HG02798 (cell line): ENCODE results near the gene ATXN1L.
A peak's percentile ranks its signal among the peaks of the same experiment; 100 is the strongest.
"Not testable (repeated sequence)": the region's sequence is repeated elsewhere in the genome, so short reads cannot be mapped to it uniquely, and the experiment has no call there.

Experiments used
- ATAC-seq: cut with Tn5 transposase; IDR thresholded peaks from one replicate; pipeline ENCODE4 v1.9.1; 2021; ENCODE audit warnings: mild to moderate bottlenecking; ENCODE audit not compliant: unreplicated experiment, poor library complexity

The ATXN1L gene

GRCh38 chr16:71889147-71889546 is 43.4 kb downstream of the ATXN1L start:
- ATAC-seq: no peak

DNA sequence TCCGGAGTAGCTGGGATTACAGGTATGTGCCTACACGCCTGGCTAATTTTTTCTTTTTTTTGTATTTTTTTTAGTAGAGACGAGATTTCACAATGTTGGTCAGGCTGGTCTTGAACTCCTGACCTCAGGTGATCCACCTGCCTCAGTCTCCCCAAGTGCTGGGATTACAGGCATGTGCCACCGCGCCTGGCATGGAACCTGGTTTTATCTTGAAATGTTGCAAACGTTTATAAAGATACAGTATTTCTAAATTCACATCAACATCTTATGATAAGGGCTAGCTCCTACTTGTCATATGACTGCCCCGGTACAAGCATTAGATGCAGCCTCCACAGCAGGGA is 48.1 kb downstream of the ATXN1L start:
- no peak for ATAC-seq

- peak; percentile 14 for ATAC-seq
Measured at GRCh38 chr16:71894229-71894920, 48.6 kb downstream of the ATXN1L start.

- peak; percentile 89 for ATAC-seq
Measured at GRCh38 chr16:71894921-71895678, 49.3 kb downstream of the ATXN1L start, which contains the start of gene IST1. TSS of gene IST1 (plus strand) at chr16:71895531. CDS start at chr16:71915641, 20,110 bp downstream.

DNA sequence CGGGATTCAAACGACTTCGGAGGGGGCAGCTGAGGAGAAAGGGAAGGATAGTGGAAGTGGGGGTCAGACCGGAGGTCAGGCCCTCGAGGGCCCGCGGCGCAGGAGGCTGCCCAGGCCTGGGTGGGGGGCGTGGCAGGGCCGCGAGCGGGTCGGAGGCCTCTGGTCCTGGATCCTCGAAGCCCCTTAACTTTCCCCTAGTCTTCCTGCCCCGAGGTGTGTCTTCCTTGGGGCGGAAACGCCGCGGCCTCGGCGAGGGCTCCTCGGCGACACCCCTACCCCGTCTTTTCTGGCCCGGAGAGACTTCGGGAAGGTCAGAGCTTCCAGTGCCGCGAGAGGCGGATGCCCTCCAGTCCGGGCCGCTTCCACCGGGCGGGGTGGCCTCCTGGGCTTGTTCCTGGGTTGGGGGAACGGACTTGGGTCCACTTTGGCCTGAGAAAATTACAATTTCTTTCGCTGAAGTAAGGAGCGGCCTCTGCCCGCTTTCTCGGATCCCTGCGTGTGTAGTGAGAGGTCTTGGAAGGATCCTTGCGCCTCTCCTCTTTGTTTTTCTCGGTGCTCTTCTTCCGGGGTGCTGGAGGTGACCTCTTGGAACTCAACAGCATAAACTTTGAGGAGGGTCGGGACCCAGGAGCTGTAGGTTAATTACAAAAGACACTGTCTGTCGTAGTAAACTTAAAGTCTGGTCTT is 50.0 kb downstream of the ATXN1L start:
- peak; percentile 23 for ATAC-seq

- ATAC-seq: no peak
Measured at GRCh38 chr16:71896764-71897368, 51.1 kb downstream of the ATXN1L start.

- ATAC-seq: no peak
Measured at GRCh38 chr16:71899171-71899570, 53.4 kb downstream of the ATXN1L start.

GRCh38 chr16:71902656-71903365 is 57.0 kb downstream of the ATXN1L start:
- ATAC-seq: no peak

DNA sequence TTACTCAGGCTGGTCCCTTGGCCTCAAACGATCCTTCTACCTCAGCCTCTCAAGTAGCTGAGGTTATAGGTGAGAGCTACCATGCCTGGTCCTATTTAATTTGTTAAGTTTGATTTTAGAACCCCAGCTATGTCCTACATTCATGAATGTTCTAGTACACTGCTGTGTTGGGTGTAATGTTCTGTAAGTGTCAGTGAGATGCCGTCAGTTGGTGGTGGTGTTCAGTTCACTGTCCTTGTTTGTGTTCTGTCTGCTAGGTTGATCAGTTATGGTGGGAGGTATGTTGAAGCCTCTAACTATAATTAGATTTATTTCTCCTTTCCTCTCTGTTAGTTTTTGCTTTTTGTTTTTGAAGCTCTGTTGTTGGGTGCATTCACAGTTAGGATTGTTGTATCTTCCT is 57.8 kb downstream of the ATXN1L start:
- no peak for ATAC-seq

DNA sequence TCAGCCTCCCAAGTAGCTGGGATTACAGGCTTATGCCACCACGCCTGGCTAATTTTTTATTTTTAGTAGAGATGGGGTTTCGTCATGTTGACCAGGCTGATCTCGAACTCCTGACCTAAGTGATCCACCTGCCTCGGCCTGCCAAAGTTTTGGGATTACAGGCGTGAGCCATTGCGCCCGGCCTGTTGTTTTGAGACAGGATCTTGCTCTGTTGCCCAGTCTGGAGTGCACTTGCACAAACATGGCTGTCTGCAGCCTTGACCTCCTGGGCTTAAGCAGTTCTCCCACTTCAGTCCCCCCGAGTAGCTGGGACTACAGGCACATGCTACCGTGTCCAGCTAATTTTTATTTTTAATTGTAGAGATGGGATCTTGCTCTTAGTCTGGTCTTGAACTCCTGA is 58.5 kb downstream of the ATXN1L start:
- no peak for ATAC-seq

DNA sequence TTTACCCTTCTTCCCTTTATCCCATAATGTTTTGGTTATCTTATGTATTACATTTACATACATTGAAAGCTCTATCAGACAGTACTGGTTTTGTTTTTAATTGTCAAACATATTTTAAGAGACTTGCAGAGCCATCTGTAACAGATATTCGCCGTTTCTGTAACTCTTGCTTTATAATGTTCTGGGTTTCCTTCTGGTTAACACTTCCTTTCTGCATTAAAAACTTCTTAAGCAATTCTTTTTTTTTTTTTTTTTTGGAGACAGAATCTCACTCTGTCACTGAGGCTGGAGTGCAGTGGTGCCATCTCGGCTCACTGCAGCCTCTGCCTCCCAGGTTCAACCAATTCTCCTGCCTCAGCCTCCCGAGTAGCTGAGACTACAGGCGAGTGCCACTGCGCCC is 60.0 kb downstream of the ATXN1L start:
- not testable (repeated sequence) for ATAC-seq
